GM10248 (cell line): ENCODE data around the gene FBXO9.

Experiments used
- CTCF ChIA-PET: fragments of 300-600 bp; sonication (Branson Sonifier 250); formaldehyde crosslinking; extraction: SDS; loops from one replicate; lab custom pipeline; 2021; ENCODE audit warnings: antibody characterized with exemption; lab: Yijun Ruan, JAX
- POLR2A ChIA-PET: fragments of 350-650 bp; sonication (Branson Sonifier 250); formaldehyde crosslinking; extraction: SDS; loops from one replicate; lab custom pipeline; 2020; ENCODE audit warnings: antibody characterized with exemption; lab: Yijun Ruan, JAX
- DNase-seq: peaks from one replicate; pipeline ENCODE4 v3.0.0; 2012; ENCODE audit errors: extremely low spot score
- CTCF ChIP-seq: IDR thresholded peaks from 2 replicates; pipeline ENCODE4 v1.5.1; 2012; ENCODE audit warnings: mild to moderate bottlenecking, low read depth; ENCODE audit errors: extremely low read depth, missing control alignments, control extremely low read depth

Gene FBXO9

GRCh38 chr6:53148684-53149083 is 83.5 kb downstream of the FBXO9 start, which contains the start of gene GCM1:
Gene GCM1 (minus strand): TSS chr6:53148841. CDS start chr6:53145632, 3,209 bp downstream.
- no peak for TF ChIP-seq CTCF
- DNase-seq = no peak
- ChIA-PET POLR2A (no interaction called here), CTCF (no interaction called here)
